Measurements from ENCODE around the gene RNF227.
"Not testable (repeated sequence)": the region's sequence is repeated elsewhere in the genome, so short reads cannot be mapped to it uniquely, and the experiment has no call there.

RNF227 gene

DNA sequence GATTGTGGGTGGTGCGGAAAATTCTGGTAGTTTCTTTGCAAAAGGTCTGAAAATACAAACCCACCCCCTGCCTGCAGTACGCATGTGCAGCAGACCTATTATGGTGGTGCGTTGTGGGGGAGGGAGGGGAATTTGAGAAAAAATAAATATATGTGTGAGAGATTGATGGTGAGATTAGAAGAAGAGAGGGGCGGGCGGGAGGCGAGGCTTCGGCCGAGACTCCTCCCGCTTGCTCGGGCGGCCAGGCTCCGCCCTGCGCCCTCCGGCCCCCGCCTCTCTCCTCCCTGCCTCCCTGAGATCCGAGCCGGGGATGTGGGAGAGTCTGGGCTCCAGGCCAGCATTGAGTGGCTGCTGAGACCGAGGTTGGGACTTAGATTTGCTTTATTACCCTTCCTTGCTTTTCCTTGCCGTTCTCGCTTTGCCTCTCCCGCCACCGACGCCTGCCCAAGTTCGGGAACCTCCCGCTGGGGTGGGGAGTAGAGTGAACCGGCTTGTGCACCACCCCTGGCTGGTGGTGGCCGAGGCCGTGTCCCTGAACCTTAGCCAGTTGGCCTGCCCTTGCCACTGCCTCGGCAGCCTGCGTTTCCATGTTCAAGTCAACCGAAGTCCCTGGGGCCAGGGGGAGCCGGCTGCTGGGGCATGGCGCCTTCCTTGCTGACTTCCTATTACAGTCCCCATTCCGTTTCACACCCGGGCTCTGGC lies 28.5 kb downstream of the RNF227 start:
- DNase-seq = peak; percentile 94

DNA sequence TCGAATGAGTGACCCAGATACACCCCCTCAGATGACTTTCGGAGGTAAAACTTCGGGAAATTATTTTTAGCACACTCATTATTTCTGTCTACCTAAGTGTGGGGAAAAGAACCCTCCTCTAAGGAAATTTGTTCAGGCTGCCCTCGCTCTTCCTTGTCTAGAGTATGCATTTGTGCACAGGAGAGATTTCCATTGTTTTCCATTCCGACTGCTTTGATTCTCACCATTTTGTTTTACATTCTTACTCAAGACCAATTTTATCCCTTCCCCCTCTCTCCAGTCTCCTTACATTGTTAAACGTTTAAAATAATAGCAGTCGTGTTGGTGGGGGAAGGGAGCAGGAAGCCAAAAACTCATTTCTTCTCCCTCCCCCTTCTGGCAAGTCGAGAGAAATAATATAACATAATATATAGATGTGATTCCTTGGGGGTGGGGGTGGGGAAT lies 29.0 kb downstream of the RNF227 start:
- DNase-seq = no peak

DNA sequence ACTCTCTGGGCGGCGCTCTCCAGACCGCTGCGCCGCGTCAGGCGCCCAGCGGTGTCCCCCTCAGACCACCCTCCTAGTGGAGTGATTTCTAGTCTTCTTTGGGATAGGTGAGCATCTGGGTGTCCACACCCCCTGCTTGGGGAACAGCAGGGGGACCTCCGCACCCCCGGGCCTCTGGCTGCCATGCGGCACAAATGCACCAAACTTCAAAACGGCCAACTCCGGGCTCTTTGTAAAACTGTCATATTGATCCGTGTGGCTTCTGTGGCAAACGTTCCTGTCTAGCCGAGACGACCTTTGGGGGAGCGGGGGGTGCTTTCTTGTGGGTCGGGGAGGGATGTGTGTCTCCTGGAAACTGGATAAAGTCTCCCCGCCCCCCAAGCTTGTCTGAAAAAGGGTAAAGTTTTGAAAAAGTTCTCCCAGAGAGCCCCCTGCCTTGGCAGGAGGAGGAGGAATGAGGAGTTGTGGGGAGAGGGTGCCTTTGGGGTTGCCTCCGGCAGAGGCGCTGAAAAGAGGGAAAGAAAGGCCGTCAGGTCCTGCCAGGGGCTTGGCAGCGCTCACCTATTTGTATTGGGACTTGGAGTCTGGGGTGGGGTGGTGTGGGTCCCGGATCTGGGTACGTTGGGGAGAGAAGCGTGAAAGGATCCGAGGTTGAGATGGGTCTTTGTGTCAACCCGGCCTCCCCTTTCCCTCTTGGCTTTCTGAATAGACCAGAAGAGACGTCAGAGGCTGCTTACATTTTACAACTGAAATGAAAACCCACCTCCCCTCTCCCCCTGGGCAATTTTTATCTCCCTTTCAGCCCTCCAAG lies 29.7 kb downstream of the RNF227 start:
- DNase-seq = peak; percentile 27

DNA sequence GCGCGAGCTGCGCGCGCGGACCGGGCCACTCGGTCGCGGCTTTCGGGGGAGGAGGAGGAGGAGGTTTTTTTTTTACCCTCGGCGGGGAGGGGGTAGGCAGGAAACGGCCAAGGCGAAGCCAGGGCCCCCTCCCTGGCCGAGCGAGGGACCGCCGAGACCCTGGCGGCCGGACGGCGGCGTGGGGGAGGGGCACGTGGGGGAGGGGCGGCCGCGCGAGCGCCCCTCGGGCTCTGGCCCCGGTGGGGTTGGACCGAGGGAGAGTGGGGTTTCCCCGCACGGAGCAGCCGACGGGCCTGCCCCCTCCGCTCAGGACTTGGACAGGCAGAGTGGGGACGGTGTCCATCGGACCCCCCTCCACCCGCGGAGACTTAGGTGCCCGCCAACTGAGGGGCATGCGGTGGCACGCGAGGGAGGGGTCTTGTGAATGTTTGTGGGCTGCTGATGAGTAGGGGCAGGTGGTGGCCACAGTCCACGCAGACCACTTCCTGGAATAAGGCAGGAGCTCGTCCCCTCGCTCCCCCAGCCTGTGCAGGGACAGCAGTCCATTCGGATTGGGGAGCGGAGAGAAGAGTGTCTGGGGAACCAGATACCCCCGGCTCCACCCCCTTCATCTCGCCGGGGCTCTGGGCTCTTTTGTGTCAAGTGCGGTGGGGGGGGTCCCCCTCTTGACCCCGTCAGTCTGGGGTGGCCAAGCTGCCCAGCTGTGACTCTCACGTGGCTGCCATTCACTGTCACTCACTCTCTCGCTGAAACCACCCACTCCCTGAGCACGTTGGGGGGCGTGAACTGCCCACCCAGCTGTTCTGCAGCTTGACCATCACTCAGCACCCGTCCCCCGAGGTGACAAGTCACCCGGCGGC lies 30.5 kb downstream of the RNF227 start:
- peak; percentile 45 for DNase-seq

DNA sequence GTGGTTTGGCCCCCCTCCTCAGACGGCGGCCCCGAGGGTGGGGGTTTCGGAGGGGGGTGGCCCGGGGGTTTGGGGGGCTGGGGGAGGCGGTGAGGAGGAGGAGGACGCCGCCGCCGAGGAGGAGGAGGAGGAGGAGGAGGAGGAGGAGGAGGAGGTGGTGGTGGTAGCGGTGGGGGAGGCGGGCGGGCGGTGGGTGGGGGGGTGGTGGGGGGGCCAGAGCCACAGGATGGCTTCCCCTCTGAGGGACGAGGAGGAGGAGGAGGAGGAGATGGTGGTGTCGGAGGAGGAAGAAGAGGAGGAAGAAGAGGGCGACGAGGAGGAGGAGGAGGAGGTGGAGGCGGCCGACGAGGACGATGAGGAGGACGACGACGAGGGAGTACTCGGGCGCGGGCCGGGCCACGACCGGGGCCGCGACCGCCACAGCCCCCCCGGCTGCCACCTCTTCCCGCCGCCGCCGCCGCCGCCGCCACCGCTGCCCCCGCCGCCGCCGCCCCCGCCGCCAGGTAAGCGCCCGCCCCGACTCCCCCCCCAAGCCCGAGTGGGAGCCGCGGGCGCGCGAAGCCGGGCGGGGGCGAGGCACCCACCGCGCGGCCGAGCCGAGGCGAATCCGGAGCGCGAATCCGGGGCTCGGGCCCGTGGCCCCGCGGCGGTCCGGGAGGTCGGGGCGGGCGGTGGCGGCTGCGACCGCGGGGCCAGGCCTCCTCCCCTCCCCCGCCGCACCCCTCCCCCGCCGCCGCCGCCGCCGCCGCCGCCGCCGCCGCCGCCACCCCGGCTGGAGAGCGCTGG lies 31.3 kb downstream of the RNF227 start:
- no peak for DNase-seq

DNA sequence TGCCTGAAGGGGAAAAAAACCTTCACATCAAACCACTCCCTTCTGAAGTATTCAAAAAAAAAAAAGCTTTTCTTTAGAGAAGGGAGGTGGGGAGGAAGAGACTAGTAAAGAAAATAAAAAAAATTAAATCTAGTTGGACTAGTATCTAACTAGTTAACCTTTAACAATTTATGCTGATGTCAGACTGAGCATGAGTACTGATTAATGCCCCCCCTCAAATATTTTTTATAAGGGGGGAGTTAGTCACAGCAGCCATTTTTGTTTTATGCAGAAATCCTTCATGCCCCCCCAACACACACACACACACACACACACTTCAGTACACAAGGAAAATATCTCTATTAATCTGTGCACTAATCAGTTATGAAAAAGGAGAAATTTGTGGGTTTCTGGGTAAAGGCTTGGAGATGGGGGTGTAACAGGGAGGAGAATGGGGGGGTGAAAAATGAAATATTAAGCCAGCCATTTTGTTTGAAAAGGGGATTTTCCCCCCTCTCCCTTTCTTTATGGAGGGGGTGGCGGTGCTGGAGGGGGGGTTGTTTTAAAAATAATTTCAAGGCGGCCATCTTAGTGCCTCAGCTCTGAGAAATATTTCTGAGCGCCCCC lies 32.2 kb downstream of the RNF227 start:
- peak; percentile 59 for DNase-seq

DNA sequence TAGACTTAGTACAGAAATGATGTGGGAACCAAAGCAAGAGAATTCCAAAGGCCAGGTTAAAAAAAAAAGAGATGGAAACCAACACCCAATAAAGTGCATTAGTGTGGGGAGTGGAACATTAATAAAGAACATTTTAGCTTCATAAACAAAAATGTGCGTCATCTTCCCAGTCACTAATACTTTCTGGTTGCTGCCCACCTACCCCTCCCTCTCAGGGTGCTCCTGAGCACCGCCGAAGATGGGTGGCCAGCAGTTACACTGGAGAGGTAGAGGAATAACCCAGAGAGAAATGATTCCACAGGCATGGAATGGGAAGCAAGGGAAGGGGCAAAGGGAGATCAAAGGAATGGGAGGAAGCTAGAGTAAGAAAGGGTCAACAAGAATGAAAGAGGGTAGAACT lies 33.5 kb downstream of the RNF227 start:
- DNase-seq = no peak

DNA sequence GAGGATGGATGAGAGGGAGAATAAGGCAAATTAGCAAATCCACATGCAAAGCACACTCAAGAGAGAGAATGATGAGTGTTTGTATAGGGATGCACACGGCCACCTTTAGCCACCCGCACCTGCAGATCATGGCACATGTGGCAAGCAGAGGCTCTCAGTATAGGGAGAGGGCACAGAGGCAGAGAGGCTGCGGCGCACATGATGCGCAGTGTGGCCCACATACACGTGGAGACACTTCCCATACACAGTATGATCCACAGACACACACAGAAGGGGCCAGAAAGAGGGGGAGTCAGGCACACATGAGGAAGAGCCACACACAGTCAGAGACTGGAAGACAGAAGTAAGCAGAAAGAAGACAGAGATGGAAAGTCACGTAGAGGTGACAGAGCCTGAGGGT lies 34.0 kb downstream of the RNF227 start:
- peak; percentile 21 for DNase-seq

DNA sequence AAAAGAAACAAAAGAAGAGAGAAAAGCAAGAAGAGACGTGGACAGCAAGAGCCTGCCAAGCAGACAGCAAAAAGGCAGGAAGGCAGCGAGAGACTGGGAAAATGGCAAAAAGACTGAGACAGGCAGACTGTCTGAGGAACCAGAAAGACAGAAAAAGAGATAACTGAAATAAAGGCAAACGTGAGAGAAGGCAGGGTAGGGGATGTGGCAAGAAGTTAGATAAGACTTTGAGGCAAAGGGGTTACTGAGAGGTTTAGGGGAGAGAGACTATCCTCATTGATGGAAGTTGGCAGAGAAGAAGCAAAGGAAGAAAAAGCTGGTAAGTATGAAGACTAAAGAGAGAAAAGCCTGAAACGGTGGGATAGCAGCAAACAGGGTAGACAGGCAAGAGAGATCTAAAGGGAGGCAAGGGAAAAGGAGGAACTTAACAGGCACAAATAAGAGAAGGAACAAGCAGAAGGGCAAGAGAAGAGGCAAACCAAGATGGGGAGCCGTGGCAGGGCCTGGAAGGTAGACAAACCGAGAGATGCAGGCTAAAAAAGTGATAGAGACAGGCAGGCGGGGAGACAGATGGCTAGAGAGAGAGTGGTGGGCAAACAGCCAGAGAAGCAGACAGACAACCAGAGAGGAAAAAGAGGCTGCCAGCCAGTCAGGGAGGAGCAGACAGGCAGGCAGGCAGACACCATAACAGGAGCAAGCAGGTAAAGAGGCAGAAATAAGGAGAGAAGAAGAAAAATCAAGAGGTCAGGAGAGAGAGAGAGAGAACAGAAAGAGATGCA lies 34.6 kb downstream of the RNF227 start:
- DNase-seq = peak; percentile 91

DNA sequence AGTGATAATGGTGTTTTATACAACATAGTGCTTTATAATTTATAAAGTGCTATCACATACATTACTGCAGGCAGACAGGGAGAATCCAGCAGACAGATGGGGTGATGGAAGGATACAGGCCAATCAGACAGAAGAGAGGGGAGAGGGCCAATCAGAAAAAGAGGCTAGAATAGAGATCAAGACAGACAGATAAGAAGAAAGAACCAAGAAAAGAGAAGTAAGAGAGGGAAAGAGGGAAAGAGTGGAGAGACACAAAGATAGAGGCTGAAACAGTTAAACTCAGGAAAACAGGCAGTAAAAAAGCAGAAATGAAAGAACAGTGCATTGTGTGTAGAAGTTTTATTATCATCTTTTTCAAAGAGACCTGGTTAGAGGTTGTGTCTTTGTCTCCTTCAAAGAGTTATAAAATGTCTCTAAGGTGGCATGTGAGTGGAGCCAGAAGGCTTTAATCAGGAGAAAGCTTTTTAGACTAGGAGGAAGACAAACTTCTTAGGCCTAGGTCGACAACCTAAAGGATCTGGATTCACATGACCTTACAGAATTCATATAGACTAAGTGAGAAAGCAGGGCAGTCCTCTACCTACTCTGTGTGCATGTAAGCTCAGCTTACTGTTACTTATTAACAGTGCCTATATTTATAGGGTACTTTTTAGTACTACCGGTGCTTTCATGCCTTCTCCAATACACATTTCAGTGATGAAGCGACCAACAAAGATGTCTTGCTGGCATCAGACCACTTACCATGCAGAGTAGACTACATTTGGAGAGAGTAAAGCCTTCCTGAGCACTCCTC lies 35.8 kb downstream of the RNF227 start:
- no peak for DNase-seq

DNA sequence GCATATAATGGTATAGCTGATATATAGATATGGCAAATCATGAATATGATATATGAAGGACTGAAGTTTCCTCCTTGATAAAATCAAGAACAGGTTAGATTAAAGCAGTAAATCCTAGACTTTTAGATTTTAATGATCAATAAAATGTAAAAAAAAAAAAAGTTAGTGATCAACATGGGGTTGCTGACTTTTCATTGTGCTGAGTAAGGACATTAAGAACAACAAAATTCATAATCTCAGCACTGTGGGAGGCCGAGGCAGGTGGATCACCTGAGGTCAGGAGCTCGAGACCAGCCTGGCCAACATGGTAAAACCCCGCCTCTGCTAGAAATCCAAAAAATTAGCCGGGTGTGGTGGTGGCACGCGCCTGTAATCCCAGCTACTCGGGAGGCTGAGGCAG lies 37.9 kb downstream of the RNF227 start:
- DNase-seq = no peak

DNA sequence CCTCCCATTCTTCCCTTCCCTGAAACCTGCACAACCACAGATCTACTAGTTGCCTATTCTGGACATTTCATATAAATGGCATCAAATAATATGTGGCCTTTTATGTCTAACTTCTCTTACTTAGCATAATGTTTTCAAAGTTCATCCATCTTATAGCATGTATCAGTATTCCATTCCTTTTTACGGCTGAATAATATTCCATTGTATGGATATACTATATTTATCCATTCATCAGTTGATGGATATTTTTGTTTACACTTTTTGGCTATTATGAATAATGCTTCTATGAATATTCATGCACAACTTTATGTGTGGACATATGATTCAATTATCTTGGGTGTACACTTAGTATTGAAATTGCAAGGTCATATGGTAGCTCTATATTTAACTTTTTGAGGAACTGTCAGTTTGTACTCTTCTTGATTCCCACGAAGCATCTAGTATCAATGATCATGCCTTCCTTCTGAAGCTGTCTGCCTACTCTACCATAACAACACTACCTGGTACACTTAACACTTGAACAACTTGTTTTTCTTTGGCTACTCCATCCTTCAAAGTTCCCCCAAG lies 40.2 kb downstream of the RNF227 start:
- DNase-seq = no peak

DNA sequence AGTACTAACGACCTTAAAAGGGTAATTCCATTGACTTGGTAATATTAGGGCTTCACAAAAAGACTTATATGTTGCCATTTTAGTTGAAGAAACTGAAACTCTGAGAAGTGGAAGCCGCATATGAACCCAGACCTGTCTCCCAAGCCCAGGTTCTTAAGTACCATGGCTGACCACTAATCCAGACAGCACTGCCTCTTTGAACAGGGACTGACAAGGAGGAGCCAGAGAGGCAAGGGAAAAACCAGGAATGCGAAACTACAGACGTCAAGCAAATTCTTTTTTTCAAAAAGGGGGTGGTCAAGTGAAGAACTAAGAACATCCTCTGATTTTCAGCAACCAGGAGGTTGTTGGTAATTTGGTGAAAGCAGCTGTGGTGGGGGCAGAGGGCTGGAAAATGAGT lies 43.0 kb downstream of the RNF227 start:
- DNase-seq = no peak

DNA sequence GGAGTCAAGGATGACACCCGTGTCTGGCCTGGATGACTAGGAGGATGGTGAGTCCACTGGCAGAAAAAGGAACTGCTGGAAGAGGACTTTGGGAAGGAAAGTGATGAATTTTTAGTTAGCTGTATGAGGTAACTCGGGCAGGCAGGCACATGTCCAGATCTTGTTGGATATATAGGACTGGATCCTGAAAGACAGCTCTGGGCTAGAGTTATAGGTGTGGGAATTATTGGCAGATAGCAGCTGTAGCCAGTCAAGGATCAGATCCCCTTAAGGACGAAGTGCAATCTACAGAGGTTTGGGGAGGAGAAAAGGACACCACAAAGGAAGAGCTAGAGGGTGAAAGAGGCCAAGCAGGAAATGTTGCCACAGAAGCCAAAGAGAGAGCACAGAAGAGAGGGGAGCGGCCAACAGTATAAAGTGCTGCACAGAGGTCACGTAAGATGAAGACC lies 48.2 kb downstream of the RNF227 start:
- DNase-seq = no peak

DNA sequence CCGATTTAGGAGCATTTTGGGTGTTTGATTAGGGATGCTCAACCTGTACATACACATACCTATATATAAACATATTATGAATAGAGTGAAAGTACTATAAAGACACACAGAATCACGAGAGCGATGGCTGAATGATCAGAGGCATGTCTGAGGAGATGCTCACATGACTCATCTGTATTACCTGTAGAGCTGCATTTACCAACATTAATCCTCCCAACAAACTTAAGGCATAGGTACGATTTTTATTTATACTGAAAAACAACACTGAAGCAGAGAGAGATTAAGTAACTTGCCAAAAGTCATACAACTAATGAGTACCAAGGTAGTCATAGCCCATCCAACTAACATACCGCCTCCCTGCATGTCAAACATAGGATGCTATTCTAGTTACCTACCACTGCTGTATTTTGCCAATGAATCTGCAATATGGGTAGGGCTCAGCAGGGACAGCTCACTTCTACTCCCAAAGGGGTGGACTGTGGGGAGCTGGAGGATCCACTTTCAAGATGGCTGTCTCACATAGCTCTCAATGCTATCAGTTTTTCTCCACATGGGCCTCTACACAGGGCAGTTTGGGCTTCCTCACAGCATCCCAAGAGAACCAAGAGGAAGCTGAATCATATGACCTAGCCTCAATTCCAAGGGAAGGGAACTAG lies 51.0 kb downstream of the RNF227 start:
- no peak for DNase-seq

DNA sequence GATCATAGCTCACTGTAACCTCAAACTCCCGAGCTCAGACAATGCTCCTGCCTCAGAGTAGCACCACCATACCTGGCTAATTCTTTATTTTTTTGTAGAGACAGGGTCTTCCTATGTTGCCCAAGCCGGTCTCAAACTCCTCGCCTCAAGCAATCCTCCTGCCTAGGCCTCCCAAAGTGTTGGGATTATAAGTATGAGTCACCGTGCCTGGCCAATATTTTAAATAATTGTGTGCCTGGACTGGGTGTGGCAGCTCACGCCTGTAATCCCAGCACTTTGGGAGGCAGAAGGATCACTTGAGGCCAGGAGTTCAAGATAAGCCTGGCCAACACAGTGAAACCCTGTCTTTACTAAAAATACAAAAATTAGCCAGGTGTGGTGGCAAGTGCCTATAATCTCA lies 51.7 kb downstream of the RNF227 start:
- not testable (repeated sequence) for DNase-seq

Data from NCI-H2171 (cell line).